Brain microvascular endothelial cell (primary cell): Measurements from ENCODE around the gene SMIM33.

Experiments used
- DNase-seq: peaks from one replicate; pipeline ENCODE4 v3.0.0-alpha.2; 2020
- H3K27ac ChIP-seq: fragments of 250-450 bp; sonication (Bioruptor Pico); 2 replicates; pipeline ENCODE4 v1.5.1; 2020; ENCODE audit warnings: mild to moderate bottlenecking, moderate library complexity
- H3K27me3 ChIP-seq: fragments of 250-450 bp; sonication (Bioruptor Pico); replicated peaks from 2 replicates; pipeline ENCODE4 v1.5.1; 2020; ENCODE audit warnings: mild to moderate bottlenecking
- H3K36me3 ChIP-seq: fragments of 250-450 bp; sonication (Bioruptor Pico); replicated peaks from 2 replicates; pipeline ENCODE4 v1.5.1; 2020; ENCODE audit warnings: mild to moderate bottlenecking
- H3K4me3 ChIP-seq: 2 replicates; pipeline ENCODE4 v1.5.1; 2011; ENCODE audit warnings: low read depth, mild to moderate bottlenecking, control low read depth, low read length, moderate library complexity
- in situ Hi-C: cut with HindIII; loops from 2 replicates; pipeline ENCODE4 v1.10.0; 2017; ENCODE audit warnings: low sequenced_read_pairs, low pct_ligation_motif_present
- TF ChIP-seq, protein P1 (sequence below): IDR thresholded peaks from 2 replicates; pipeline ENCODE4 v1.5.1; 2011; ENCODE audit warnings: low read depth, mild to moderate bottlenecking, moderate library complexity, low read length, control low read depth, inconsistent platforms; ENCODE audit errors: missing control alignments

SMIM33 gene

DNA sequence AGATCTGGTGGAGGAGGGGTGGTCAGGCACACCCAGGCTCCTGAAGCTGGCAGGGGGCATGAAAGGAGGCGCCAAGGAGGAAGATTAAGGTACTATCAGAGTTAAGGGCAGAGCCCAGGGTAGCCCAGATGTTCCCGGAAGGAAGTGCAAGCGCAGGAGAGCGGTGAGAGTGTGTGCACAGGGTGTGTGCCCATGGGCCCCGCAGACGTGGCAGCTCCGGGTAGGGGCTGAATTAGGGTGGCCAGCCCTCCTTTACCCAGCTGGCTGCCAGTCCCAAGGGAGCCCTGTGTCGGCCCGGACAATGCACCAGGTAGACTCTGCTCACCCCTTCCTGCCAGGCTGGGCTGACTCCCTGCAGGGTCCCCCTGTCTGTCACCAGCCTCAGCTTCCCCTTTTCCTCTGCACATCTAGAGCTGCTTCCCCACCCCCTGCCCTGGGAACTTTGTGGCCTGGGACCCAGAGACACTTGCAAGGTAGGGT, at the start of gene SMIM33:
Gene SMIM33 (plus strand): TSS at position 184 of the 480 bp plus-strand sequence. CDS start 118 bp downstream, at position 302.
- H3K27me3 ChIP-seq, result no peaks in the 10 kb centered on the region
- H3K27ac ChIP-seq, result no peak within 1 kb of the TSS
- in situ Hi-C loops, result no loop called here
- H3K36me3 ChIP-seq, result peaks cover 7% of the 10 kb centered on the region
- TF ChIP-seq, protein P1, sequence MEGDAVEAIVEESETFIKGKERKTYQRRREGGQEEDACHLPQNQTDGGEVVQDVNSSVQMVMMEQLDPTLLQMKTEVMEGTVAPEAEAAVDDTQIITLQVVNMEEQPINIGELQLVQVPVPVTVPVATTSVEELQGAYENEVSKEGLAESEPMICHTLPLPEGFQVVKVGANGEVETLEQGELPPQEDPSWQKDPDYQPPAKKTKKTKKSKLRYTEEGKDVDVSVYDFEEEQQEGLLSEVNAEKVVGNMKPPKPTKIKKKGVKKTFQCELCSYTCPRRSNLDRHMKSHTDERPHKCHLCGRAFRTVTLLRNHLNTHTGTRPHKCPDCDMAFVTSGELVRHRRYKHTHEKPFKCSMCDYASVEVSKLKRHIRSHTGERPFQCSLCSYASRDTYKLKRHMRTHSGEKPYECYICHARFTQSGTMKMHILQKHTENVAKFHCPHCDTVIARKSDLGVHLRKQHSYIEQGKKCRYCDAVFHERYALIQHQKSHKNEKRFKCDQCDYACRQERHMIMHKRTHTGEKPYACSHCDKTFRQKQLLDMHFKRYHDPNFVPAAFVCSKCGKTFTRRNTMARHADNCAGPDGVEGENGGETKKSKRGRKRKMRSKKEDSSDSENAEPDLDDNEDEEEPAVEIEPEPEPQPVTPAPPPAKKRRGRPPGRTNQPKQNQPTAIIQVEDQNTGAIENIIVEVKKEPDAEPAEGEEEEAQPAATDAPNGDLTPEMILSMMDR, result no peak
- no peak within 1 kb of the TSS for H3K4me3 ChIP-seq
- DNase-seq, result no peak

GRCh38 chr5:139422307-139422893, 48.4 kb upstream of the SMIM33 start:
- Histone ChIP-seq H3K27ac (no peak overlapping the region), H3K36me3 (peaks cover 34% of the 10 kb centered on the region), H3K27me3 (no peaks in the 10 kb centered on the region), H3K4me3 (no peak overlapping the region)
- TF ChIP-seq, protein P1, result peak; percentile 84
- in situ Hi-C loops, result loop anchor here (25.0 kb wide), 1 partner anchor 340 kb away; no protein-coding TSS in a partner anchor
- peak; percentile 73 for DNase-seq

- DNase-seq, result no peak
- Histone ChIP-seq H3K36me3 (peaks cover 25% of the 10 kb centered on the region), H3K4me3 (no peak overlapping the region), H3K27ac (no peak overlapping the region), H3K27me3 (no peaks in the 10 kb centered on the region)
- TF ChIP-seq, protein P1, result no peak
- in situ Hi-C loops, result no loop called here
Observed at GRCh38 chr5:139425497-139425896, 45.3 kb upstream of the SMIM33 start.

DNA sequence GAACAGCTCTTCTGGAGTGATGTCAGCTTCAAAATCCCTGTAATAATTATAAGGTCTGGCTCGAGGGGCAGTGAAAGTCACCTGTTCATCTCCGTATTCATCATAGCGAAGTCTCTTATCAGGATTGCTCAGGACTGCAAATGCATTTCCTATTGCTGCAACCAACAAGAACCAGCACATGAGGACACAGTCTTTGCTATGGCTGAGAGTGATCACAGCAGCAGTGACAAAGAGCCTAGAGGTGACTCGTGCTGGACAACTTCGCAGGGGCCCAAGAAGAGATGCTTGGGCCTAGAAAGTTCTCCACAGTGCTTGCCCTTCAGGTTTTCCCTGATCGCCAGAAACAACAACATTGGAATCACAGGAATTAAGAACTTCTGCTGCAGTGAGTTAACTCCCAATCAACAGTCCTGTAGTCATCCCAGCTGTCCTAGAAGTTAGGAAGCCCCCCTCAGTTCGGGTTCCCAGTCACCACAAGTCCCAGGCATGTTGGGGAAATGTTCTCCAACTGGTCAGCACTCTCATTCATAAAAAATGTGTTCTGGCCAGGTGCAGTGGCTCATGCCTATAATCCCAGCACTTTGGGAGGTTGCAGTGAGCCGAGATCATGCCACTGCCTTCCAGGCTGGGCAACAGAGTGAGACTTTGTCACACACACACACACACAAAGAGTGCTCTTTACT, 44.5 kb upstream of the SMIM33 start:
- in situ Hi-C loops, result no loop called here
- Histone ChIP-seq H3K27ac (no peak overlapping the region), H3K27me3 (no peaks in the 10 kb centered on the region), H3K4me3 (no peak overlapping the region), H3K36me3 (peaks cover 20% of the 10 kb centered on the region)
- TF ChIP-seq, protein P1, result no peak
- peak; percentile 8 for DNase-seq

- Histone ChIP-seq H3K36me3 (peaks cover 10% of the 10 kb centered on the region), H3K4me3 (no peak overlapping the region), H3K27me3 (no peaks in the 10 kb centered on the region), H3K27ac (no peak overlapping the region)
- TF ChIP-seq, protein P1, result no peak
- no peak for DNase-seq
- in situ Hi-C loops, result no loop called here
Observed at GRCh38 chr5:139430015-139430414, 40.8 kb upstream of the SMIM33 start.
